ENCODE data around the gene FAM131C. TPM values are rescaled to one million over a fixed set of nuclear protein-coding genes. Genes with fewer than 3 reads are reported as not detected.

Gene FAM131C
- polyA plus RNA-seq, 1 donor from 2014 or later, result 0.97 TPM

DNA sequence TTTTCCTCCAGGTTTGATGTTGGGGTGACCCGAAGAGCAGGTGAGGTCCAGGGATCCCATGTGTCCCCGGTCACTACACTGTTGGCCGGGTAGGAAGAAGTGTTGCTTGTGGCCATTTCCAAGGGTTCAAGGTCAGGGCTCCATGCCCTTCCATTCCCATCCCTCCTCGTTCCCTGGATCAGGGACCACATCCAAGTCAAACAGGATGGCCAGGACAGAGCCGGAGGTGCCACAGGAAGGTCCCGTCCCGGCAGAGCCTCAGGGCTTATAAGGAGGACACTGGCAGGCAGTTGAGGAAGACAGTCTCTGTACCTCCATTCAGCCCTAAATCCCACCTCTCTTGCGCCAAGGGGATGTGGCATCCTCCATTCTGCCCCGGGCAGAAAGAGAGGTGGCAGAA lies 22.0 kb upstream of the FAM131C start:
- H3K79me2 ChIP-seq (replicated peaks; ENCODE audit: insufficient read depth, low read length), result no peaks in the 10 kb centered on the region
- no peak overlapping the region for H3K27ac ChIP-seq (ENCODE audit: low read length)
- H3K9me3 ChIP-seq (ENCODE audit: low read length), result no peaks in the 10 kb centered on the region
- H2AFZ ChIP-seq (ENCODE audit: low read depth, low read length), result no peak overlapping the region
- TF ChIP-seq MXI1 (conservative IDR thresholded peaks at IDR 0.05; ENCODE audit: poor library complexity, severe bottlenecking) (no peak), EP300 (conservative IDR thresholded peaks at IDR 0.05; ENCODE audit: poor library complexity, severe bottlenecking) (no peak), TAF1 (IDR thresholded peaks at IDR 0.05; ENCODE audit: low read depth) (no peak), RAD21 (conservative IDR thresholded peaks at IDR 0.05) (no peak), POLR2AphosphoS5 (IDR thresholded peaks at IDR 0.05) (no peak), SMC3 (conservative IDR thresholded peaks at IDR 0.05; ENCODE audit: poor library complexity) (no peak)
- TF ChIP-seq, protein P1, sequence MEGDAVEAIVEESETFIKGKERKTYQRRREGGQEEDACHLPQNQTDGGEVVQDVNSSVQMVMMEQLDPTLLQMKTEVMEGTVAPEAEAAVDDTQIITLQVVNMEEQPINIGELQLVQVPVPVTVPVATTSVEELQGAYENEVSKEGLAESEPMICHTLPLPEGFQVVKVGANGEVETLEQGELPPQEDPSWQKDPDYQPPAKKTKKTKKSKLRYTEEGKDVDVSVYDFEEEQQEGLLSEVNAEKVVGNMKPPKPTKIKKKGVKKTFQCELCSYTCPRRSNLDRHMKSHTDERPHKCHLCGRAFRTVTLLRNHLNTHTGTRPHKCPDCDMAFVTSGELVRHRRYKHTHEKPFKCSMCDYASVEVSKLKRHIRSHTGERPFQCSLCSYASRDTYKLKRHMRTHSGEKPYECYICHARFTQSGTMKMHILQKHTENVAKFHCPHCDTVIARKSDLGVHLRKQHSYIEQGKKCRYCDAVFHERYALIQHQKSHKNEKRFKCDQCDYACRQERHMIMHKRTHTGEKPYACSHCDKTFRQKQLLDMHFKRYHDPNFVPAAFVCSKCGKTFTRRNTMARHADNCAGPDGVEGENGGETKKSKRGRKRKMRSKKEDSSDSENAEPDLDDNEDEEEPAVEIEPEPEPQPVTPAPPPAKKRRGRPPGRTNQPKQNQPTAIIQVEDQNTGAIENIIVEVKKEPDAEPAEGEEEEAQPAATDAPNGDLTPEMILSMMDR (IDR thresholded peaks at IDR 0.05; ENCODE audit: poor library complexity, severe bottlenecking), result no peak
- H3K9ac ChIP-seq (ENCODE audit: low read length), result no peak overlapping the region
- H3K9me2 ChIP-seq (ENCODE audit: insufficient read depth, low read length), result no peaks in the 10 kb centered on the region
- H3K27me3 ChIP-seq (ENCODE audit: insufficient read depth, low read depth, low read length), result no peaks in the 10 kb centered on the region
- no peaks in the 10 kb centered on the region for H3K36me3 ChIP-seq (ENCODE audit: insufficient read depth, low read length)
- no peak overlapping the region for H3K4me3 ChIP-seq (ENCODE audit: low read length)
- H3F3A ChIP-seq (ENCODE audit: insufficient read depth, low read length, poor library complexity, severe bottlenecking), result no peaks in the 10 kb centered on the region
- H3K4me2 ChIP-seq (ENCODE audit: low read length), result no peak overlapping the region
- no peaks in the 10 kb centered on the region for H4K20me1 ChIP-seq (ENCODE audit: insufficient read depth)

DNA sequence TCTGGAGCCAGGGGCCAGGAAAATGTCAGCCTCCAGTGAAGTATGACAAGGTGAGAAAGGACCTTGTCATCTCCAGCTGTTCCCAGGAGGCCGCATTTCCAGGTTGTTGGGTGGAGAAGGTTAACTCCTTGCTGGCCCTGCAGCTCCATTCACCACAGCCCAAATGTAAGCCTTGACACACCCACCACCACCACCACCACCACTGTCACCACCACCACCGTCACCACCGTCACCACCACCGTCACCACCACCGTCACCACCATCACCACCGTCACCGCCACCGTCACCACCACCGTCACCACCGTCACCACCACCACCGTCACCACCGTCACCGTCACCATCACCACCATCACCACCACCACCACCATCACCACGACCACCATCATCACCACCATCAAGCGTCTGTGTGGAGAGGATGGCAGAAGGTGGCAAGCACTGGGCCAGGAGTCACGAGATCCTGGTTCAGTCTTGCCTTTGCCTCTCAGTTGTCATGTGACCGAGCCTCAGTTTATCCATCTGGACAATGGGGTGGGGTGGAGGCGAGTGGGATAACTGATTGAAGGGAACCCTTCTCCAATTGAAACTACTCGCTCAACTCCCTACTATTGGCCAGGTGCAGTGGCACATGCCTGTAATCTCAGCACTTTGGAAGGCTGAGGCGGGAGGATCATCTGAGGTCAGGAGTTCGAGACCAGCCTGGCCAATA lies 21.2 kb upstream of the FAM131C start:
- Histone ChIP-seq H3K4me3 (ENCODE audit: low read length) (no peak overlapping the region), H3K4me2 (ENCODE audit: low read length) (no peak overlapping the region), H3K27ac (ENCODE audit: low read length) (no peak overlapping the region), H3K36me3 (ENCODE audit: insufficient read depth, low read length) (no peaks in the 10 kb centered on the region), H3F3A (ENCODE audit: insufficient read depth, low read length, poor library complexity, severe bottlenecking) (no peaks in the 10 kb centered on the region), H2AFZ (ENCODE audit: low read depth, low read length) (no peak overlapping the region), H4K20me1 (ENCODE audit: insufficient read depth) (no peaks in the 10 kb centered on the region), H3K9me2 (ENCODE audit: insufficient read depth, low read length) (no peaks in the 10 kb centered on the region), H3K9ac (ENCODE audit: low read length) (no peak overlapping the region), H3K79me2 (replicated peaks; ENCODE audit: insufficient read depth, low read length) (no peaks in the 10 kb centered on the region), H3K27me3 (ENCODE audit: insufficient read depth, low read depth, low read length) (no peaks in the 10 kb centered on the region), H3K9me3 (ENCODE audit: low read length) (no peaks in the 10 kb centered on the region)
- no peak for TF ChIP-seq EP300 (conservative IDR thresholded peaks at IDR 0.05; ENCODE audit: poor library complexity, severe bottlenecking)
- TF ChIP-seq, protein P2, sequence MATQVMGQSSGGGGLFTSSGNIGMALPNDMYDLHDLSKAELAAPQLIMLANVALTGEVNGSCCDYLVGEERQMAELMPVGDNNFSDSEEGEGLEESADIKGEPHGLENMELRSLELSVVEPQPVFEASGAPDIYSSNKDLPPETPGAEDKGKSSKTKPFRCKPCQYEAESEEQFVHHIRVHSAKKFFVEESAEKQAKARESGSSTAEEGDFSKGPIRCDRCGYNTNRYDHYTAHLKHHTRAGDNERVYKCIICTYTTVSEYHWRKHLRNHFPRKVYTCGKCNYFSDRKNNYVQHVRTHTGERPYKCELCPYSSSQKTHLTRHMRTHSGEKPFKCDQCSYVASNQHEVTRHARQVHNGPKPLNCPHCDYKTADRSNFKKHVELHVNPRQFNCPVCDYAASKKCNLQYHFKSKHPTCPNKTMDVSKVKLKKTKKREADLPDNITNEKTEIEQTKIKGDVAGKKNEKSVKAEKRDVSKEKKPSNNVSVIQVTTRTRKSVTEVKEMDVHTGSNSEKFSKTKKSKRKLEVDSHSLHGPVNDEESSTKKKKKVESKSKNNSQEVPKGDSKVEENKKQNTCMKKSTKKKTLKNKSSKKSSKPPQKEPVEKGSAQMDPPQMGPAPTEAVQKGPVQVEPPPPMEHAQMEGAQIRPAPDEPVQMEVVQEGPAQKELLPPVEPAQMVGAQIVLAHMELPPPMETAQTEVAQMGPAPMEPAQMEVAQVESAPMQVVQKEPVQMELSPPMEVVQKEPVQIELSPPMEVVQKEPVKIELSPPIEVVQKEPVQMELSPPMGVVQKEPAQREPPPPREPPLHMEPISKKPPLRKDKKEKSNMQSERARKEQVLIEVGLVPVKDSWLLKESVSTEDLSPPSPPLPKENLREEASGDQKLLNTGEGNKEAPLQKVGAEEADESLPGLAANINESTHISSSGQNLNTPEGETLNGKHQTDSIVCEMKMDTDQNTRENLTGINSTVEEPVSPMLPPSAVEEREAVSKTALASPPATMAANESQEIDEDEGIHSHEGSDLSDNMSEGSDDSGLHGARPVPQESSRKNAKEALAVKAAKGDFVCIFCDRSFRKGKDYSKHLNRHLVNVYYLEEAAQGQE (IDR thresholded peaks at IDR 0.05; ENCODE audit: borderline replicate concordance), result no peak
- TF ChIP-seq, protein P1 (IDR thresholded peaks at IDR 0.05; ENCODE audit: poor library complexity, severe bottlenecking), result no peak
- TF ChIP-seq MXI1 (conservative IDR thresholded peaks at IDR 0.05; ENCODE audit: poor library complexity, severe bottlenecking), result no peak
- TF ChIP-seq POLR2AphosphoS5 (IDR thresholded peaks at IDR 0.05), result no peak
- TF ChIP-seq TAF1 (IDR thresholded peaks at IDR 0.05; ENCODE audit: low read depth), result no peak
- TF ChIP-seq EZH2 (IDR thresholded peaks at IDR 0.05; ENCODE audit: borderline replicate concordance, insufficient read depth, low read length, poor library complexity, severe bottlenecking), result no peak
- no peak for TF ChIP-seq SMC3 (conservative IDR thresholded peaks at IDR 0.05; ENCODE audit: poor library complexity)
- no peak for TF ChIP-seq RAD21 (conservative IDR thresholded peaks at IDR 0.05)

Measured in neural cell (in vitro differentiated cells).